Measurements from ENCODE around the gene SCGB1C1. TPM values are rescaled to one million over a fixed set of nuclear protein-coding genes. Genes with fewer than 3 reads are reported as not detected.
"Not testable (repeated sequence)": the region's sequence is repeated elsewhere in the genome, so short reads cannot be mapped to it uniquely, and the experiment has no call there.

The SCGB1C1 gene
- not detected for polyA plus RNA-seq (2013, experiment 1 of 2)
- polyA plus RNA-seq (2013, experiment 2 of 2): not detected

- not testable (repeated sequence) for H3K4me2 ChIP-seq (ENCODE audit: low read length, poor library complexity, severe bottlenecking); H2AFZ ChIP-seq (ENCODE audit: low read depth, low read length); H2AK5ac ChIP-seq (ENCODE audit: low read length, severe bottlenecking); DNase-seq; H4K91ac ChIP-seq (ENCODE audit: low read length); H3K9me3 ChIP-seq (ENCODE audit: control insufficient read depth, low read length); H3K4ac ChIP-seq (ENCODE audit: low read depth in 1 of 2, low read length in 2 of 2); H3K27me3 ChIP-seq (ENCODE audit: control insufficient read depth in 1 of 2, insufficient read depth in 1 of 2, low read length in 2 of 2); H3K27ac ChIP-seq (ENCODE audit: low read length, poor library complexity, severe bottlenecking); H2BK120ac ChIP-seq (ENCODE audit: low read depth, low read length); H3K18ac ChIP-seq (ENCODE audit: low read depth in 1 of 2, low read length in 2 of 2); H3K14ac ChIP-seq (ENCODE audit: low read length in 2 of 2); H3K36me3 ChIP-seq (ENCODE audit: control insufficient read depth in 1 of 2, insufficient read depth in 2 of 2, low read depth in 1 of 2, low read length in 2 of 2); H2BK12ac ChIP-seq (ENCODE audit: low read length in 2 of 2); H2BK5ac ChIP-seq (ENCODE audit: low read depth, low read length, poor library complexity, severe bottlenecking); H4K8ac ChIP-seq (ENCODE audit: low read length); H3K4me3 ChIP-seq (ENCODE audit: insufficient read depth in 1 of 2, low read depth in 1 of 2, low read length in 2 of 2); H3K9ac ChIP-seq (ENCODE audit: low read length); H3K4me1 ChIP-seq (ENCODE audit: control insufficient read depth, insufficient read depth, low read depth, low read length); H2BK15ac ChIP-seq (ENCODE audit: low read depth, poor library complexity, severe bottlenecking); H3K23ac ChIP-seq (ENCODE audit: low read length in 2 of 2); H3K79me1 ChIP-seq (replicated peaks; ENCODE audit: low read length, poor library complexity, severe bottlenecking)
- 94% methylated on average over 3 of the region's 11 CpGs for WGBS
Measured at GRCh38 chr11:192674-193128, at the start of gene SCGB1C1. SCGB1C1 (plus strand) TSS chr11:193078; CDS start chr11:193100, 22 bp downstream.

DNA sequence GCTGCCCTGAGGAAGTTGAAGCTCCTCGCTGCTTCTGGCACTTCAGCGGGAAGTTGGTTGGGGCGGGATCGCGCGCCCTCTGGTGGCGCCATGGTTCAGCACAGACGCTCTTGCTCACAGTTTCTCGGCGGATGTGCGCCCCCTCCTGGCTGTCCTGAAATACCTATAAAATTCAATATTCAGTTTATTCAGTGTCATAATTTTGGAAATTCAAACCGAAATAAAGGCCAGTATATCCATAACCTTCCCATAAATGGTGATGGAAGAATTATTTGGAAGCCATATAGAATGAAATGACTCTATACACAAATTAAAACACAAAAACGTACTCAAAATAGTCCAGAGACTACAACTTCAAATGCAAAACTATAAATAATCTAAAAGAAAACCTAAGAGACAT, 12.6 kb upstream of the SCGB1C1 start:
- H2AK5ac ChIP-seq (ENCODE audit: low read length, severe bottlenecking); H3K4me2 ChIP-seq (ENCODE audit: low read length, poor library complexity, severe bottlenecking); DNase-seq; H2AFZ ChIP-seq (ENCODE audit: low read depth, low read length); H2BK120ac ChIP-seq (ENCODE audit: low read depth, low read length); H3K18ac ChIP-seq (ENCODE audit: low read depth in 1 of 2, low read length in 2 of 2); H3K23ac ChIP-seq (ENCODE audit: low read length in 2 of 2); H3K4ac ChIP-seq (ENCODE audit: low read depth in 1 of 2, low read length in 2 of 2); H4K8ac ChIP-seq (ENCODE audit: low read length); H2BK12ac ChIP-seq (ENCODE audit: low read length in 2 of 2); H3K9ac ChIP-seq (ENCODE audit: low read length); H3K9me3 ChIP-seq (ENCODE audit: control insufficient read depth, low read length); H3K27ac ChIP-seq (ENCODE audit: low read length, poor library complexity, severe bottlenecking); H3K4me3 ChIP-seq (ENCODE audit: insufficient read depth in 1 of 2, low read depth in 1 of 2, low read length in 2 of 2); H4K91ac ChIP-seq (ENCODE audit: low read length); H3K27me3 ChIP-seq (ENCODE audit: control insufficient read depth in 1 of 2, insufficient read depth in 1 of 2, low read length in 2 of 2); H3K79me1 ChIP-seq (replicated peaks; ENCODE audit: low read length, poor library complexity, severe bottlenecking); H3K36me3 ChIP-seq (ENCODE audit: control insufficient read depth in 1 of 2, insufficient read depth in 2 of 2, low read depth in 1 of 2, low read length in 2 of 2); H2BK5ac ChIP-seq (ENCODE audit: low read depth, low read length, poor library complexity, severe bottlenecking); H3K14ac ChIP-seq (ENCODE audit: low read length in 2 of 2); H3K4me1 ChIP-seq (ENCODE audit: control insufficient read depth, insufficient read depth, low read depth, low read length); H2BK15ac ChIP-seq (ENCODE audit: low read depth, poor library complexity, severe bottlenecking): not testable (repeated sequence)
- WGBS: no CpG with 5 or more reads among the region's 13 CpGs

- H3K9ac ChIP-seq (ENCODE audit: low read length); H3K23ac ChIP-seq (ENCODE audit: low read length in 2 of 2); H3K4me3 ChIP-seq (ENCODE audit: insufficient read depth in 1 of 2, low read depth in 1 of 2, low read length in 2 of 2); H2BK5ac ChIP-seq (ENCODE audit: low read depth, low read length, poor library complexity, severe bottlenecking); H2AFZ ChIP-seq (ENCODE audit: low read depth, low read length); H2BK12ac ChIP-seq (ENCODE audit: low read length in 2 of 2); H3K27me3 ChIP-seq (ENCODE audit: control insufficient read depth in 1 of 2, insufficient read depth in 1 of 2, low read length in 2 of 2); H3K18ac ChIP-seq (ENCODE audit: low read depth in 1 of 2, low read length in 2 of 2); DNase-seq; H2AK5ac ChIP-seq (ENCODE audit: low read length, severe bottlenecking); H3K4me1 ChIP-seq (ENCODE audit: control insufficient read depth, insufficient read depth, low read depth, low read length); H2BK15ac ChIP-seq (ENCODE audit: low read depth, poor library complexity, severe bottlenecking); H3K36me3 ChIP-seq (ENCODE audit: control insufficient read depth in 1 of 2, insufficient read depth in 2 of 2, low read depth in 1 of 2, low read length in 2 of 2); H3K14ac ChIP-seq (ENCODE audit: low read length in 2 of 2); H3K4me2 ChIP-seq (ENCODE audit: low read length, poor library complexity, severe bottlenecking); H3K79me1 ChIP-seq (replicated peaks; ENCODE audit: low read length, poor library complexity, severe bottlenecking); H4K91ac ChIP-seq (ENCODE audit: low read length); H2BK120ac ChIP-seq (ENCODE audit: low read depth, low read length); H3K4ac ChIP-seq (ENCODE audit: low read depth in 1 of 2, low read length in 2 of 2); H3K27ac ChIP-seq (ENCODE audit: low read length, poor library complexity, severe bottlenecking); H4K8ac ChIP-seq (ENCODE audit: low read length); H3K9me3 ChIP-seq (ENCODE audit: control insufficient read depth, low read length): not testable (repeated sequence)
- WGBS: 89% methylated on average over 24 of the region's 55 CpGs
Measured at GRCh38 chr11:189200-189783, 3.6 kb upstream of the SCGB1C1 start.

DNA sequence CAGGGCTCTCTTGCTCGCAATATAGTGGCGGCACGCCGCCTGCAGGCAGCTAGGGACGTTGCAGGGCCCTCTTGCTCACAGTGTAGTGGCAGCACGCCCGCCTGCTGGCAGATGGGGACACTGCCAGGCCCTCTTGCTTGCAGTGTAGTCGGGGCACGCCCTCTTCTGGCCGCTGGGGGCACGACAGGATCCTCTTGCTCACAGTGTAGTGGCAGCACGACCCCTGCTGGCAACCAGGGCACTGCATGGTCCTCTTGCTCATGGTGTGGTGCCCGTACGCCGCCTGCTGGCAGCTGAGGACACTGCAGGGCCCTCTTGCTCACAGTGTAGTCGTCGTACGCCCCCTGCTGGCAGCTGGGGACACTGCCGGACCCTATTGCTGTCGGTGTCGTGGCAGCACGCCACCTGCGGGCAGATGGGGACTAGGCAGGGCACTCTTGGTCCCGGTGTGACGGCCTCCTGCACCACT, 3.0 kb upstream of the SCGB1C1 start:
- not testable (repeated sequence) for H3K9me3 ChIP-seq (ENCODE audit: control insufficient read depth, low read length); H3K14ac ChIP-seq (ENCODE audit: low read length in 2 of 2); H2AK5ac ChIP-seq (ENCODE audit: low read length, severe bottlenecking); H3K23ac ChIP-seq (ENCODE audit: low read length in 2 of 2); H2BK5ac ChIP-seq (ENCODE audit: low read depth, low read length, poor library complexity, severe bottlenecking); H3K79me1 ChIP-seq (replicated peaks; ENCODE audit: low read length, poor library complexity, severe bottlenecking); H3K27me3 ChIP-seq (ENCODE audit: control insufficient read depth in 1 of 2, insufficient read depth in 1 of 2, low read length in 2 of 2); H3K4me3 ChIP-seq (ENCODE audit: insufficient read depth in 1 of 2, low read depth in 1 of 2, low read length in 2 of 2); H3K4me2 ChIP-seq (ENCODE audit: low read length, poor library complexity, severe bottlenecking); H2BK12ac ChIP-seq (ENCODE audit: low read length in 2 of 2); H3K4me1 ChIP-seq (ENCODE audit: control insufficient read depth, insufficient read depth, low read depth, low read length); H4K91ac ChIP-seq (ENCODE audit: low read length); H3K9ac ChIP-seq (ENCODE audit: low read length); H3K4ac ChIP-seq (ENCODE audit: low read depth in 1 of 2, low read length in 2 of 2); H4K8ac ChIP-seq (ENCODE audit: low read length); H2BK15ac ChIP-seq (ENCODE audit: low read depth, poor library complexity, severe bottlenecking); H3K27ac ChIP-seq (ENCODE audit: low read length, poor library complexity, severe bottlenecking); DNase-seq; H2BK120ac ChIP-seq (ENCODE audit: low read depth, low read length); H3K36me3 ChIP-seq (ENCODE audit: control insufficient read depth in 1 of 2, insufficient read depth in 2 of 2, low read depth in 1 of 2, low read length in 2 of 2); H3K18ac ChIP-seq (ENCODE audit: low read depth in 1 of 2, low read length in 2 of 2); H2AFZ ChIP-seq (ENCODE audit: low read depth, low read length)
- WGBS: 92% methylated on average over 4 of the region's 25 CpGs
